SK-N-SH treated with all-trans-retinoic acid at 6 μM for 48 hours (cell line): Measurements from ENCODE around the gene CATSPER3.

ENCODE experiments used
- ATAC-seq: fragments of 200-7000 bp; cut with Tn5 transposase; 3 replicates; pipeline ENCODE4 v1.9.1; 2020; ENCODE audit warnings: mild to moderate bottlenecking, moderate library complexity
- ARNTL ChIP-seq: fragments of 450-650 bp; formaldehyde crosslinking; IDR thresholded peaks from 2 replicates; pipeline ENCODE4 v1.5.0; 2020; ENCODE audit warnings: low read depth, mild to moderate bottlenecking, moderate library complexity, borderline replicate concordance
- BACH2 ChIP-seq: fragments of 250-450 bp; sonication (Bioruptor Pico); IDR thresholded peaks from 2 replicates; pipeline ENCODE4 v1.9.0; 2021; ENCODE audit warnings: mild to moderate bottlenecking, borderline replicate concordance
- CREB5 ChIP-seq: fragments of 250-450 bp; sonication (Bioruptor Pico); IDR thresholded peaks from 2 replicates; pipeline ENCODE4 v1.5.1; 2020; ENCODE audit warnings: low read depth, mild to moderate bottlenecking, moderate library complexity
- CSRNP3 ChIP-seq: fragments of 250-450 bp; sonication (Bioruptor Pico); IDR thresholded peaks from 2 replicates; pipeline ENCODE4 v1.5.1; 2021; ENCODE audit warnings: mild to moderate bottlenecking, moderate library complexity
- ESRRG ChIP-seq: fragments of 250-450 bp; sonication (Bioruptor Pico); IDR thresholded peaks from 2 replicates; pipeline ENCODE4 v1.6.1; 2021; ENCODE audit warnings: mild to moderate bottlenecking
- GLIS3 ChIP-seq: fragments of 250-450 bp; sonication (Bioruptor Pico); IDR thresholded peaks from 2 replicates; pipeline ENCODE4 v1.5.0; 2020; ENCODE audit warnings: mild to moderate bottlenecking, moderate library complexity
- ISL1 ChIP-seq: fragments of 250-450 bp; sonication (Bioruptor Pico); IDR thresholded peaks from 2 replicates; pipeline ENCODE4 v2.1.2; 2022; ENCODE audit warnings: mild to moderate bottlenecking, moderate library complexity
- OSR1 ChIP-seq: fragments of 250-450 bp; sonication (Bioruptor Pico); IDR thresholded peaks from 2 replicates; pipeline ENCODE4 v1.8.0; 2022; ENCODE audit warnings: moderate library complexity, mild to moderate bottlenecking, inconsistent platforms
- PPARA ChIP-seq: fragments of 250-450 bp; sonication (Bioruptor Pico); IDR thresholded peaks from 2 replicates; pipeline ENCODE4 v1.5.0; 2020; ENCODE audit warnings: mild to moderate bottlenecking, borderline replicate concordance
- RARB ChIP-seq: fragments of 250-450 bp; sonication (Bioruptor Pico); IDR thresholded peaks from 2 replicates; pipeline ENCODE4 v1.8.0; 2021; ENCODE audit warnings: mild to moderate bottlenecking, moderate library complexity
- SNAI2 ChIP-seq: fragments of 250-450 bp; sonication (Bioruptor Pico); IDR thresholded peaks from 2 replicates; pipeline ENCODE4 v1.5.0; 2020; ENCODE audit warnings: mild to moderate bottlenecking, moderate library complexity
- TSHZ2 ChIP-seq: fragments of 250-450 bp; sonication (Bioruptor Pico); IDR thresholded peaks from 2 replicates; pipeline ENCODE4 v1.5.0; 2020; ENCODE audit warnings: mild to moderate bottlenecking, moderate library complexity
- ZC3H10 ChIP-seq: fragments of 250-450 bp; sonication (Bioruptor Pico); IDR thresholded peaks from 2 replicates; pipeline ENCODE4 v1.5.1; 2021; ENCODE audit warnings: mild to moderate bottlenecking, moderate library complexity
- ZFP3 ChIP-seq: fragments of 250-450 bp; sonication (Bioruptor Pico); IDR thresholded peaks from 2 replicates; pipeline ENCODE4 v1.5.0; 2020; ENCODE audit warnings: mild to moderate bottlenecking, moderate library complexity
- ZFP30 ChIP-seq: fragments of 450-650 bp; formaldehyde crosslinking; IDR thresholded peaks from 2 replicates; pipeline ENCODE4 v1.5.0; 2022; ENCODE audit warnings: mild to moderate bottlenecking, moderate library complexity
- ZNF565 ChIP-seq: fragments of 450-650 bp; formaldehyde crosslinking; conservative IDR thresholded peaks from 2 replicates; pipeline ENCODE4 v1.5.0; 2020; ENCODE audit warnings: low read depth, mild to moderate bottlenecking, moderate library complexity
- ZNF8 ChIP-seq: fragments of 450-650 bp; formaldehyde crosslinking; IDR thresholded peaks from 2 replicates; pipeline ENCODE4 v1.5.0; 2020; ENCODE audit warnings: mild to moderate bottlenecking, moderate library complexity

Gene CATSPER3

GRCh38 chr5:135013947-135014570 is 46.4 kb downstream of the CATSPER3 start:
- no peak for ATAC-seq
- TF ChIP-seq ESRRG (no peak), PPARA (CRISPR knock-in tag) (no peak), BACH2 (CRISPR knock-in tag) (no peak), GLIS3 (CRISPR knock-in tag) (no peak), ARNTL (no peak), ISL1 (CRISPR knock-in tag) (no peak), ZC3H10 (CRISPR knock-in tag) (no peak), CREB5 (no peak), TSHZ2 (CRISPR knock-in tag) (no peak), CSRNP3 (CRISPR knock-in tag) (no peak)

- TF ChIP-seq RARB (CRISPR knock-in tag) = no peak
- no peak for ATAC-seq
Measured at GRCh38 chr5:135015942-135016341, 48.2 kb downstream of the CATSPER3 start.

GRCh38 chr5:135016861-135017290 is 49.2 kb downstream of the CATSPER3 start:
- TF ChIP-seq ESRRG (no peak), SNAI2 (CRISPR knock-in tag) (no peak), ZNF565 (CRISPR knock-in tag) (no peak), PPARA (CRISPR knock-in tag) (no peak), RARB (CRISPR knock-in tag) (no peak), ISL1 (CRISPR knock-in tag) (no peak), ZNF8 (no peak), ZFP3 (CRISPR knock-in tag) (no peak), CREB5 (no peak), ARNTL (no peak), OSR1 (no peak), TSHZ2 (CRISPR knock-in tag) (no peak), ZFP30 (no peak)
- TF ChIP-seq, all 23 proteins: peak for 0
- ATAC-seq = no peak

- ATAC-seq = no peak
- TF ChIP-seq PPARA (CRISPR knock-in tag) = no peak
- no peak for TF ChIP-seq BACH2 (CRISPR knock-in tag)
- no peak for TF ChIP-seq GLIS3 (CRISPR knock-in tag)
- no peak for TF ChIP-seq ZFP3 (CRISPR knock-in tag)
- TF ChIP-seq CSRNP3 (CRISPR knock-in tag) = no peak
- TF ChIP-seq OSR1 = no peak
Measured at GRCh38 chr5:135018457-135018856, 50.8 kb downstream of the CATSPER3 start.
